ENCODE data around the gene MED29. TPM values are rescaled to one million over a fixed set of nuclear protein-coding genes. Genes with fewer than 3 reads are reported as not detected.

Gene MED29
- polyA plus RNA-seq, 2 of the 4 experiments (the other 2 are of a cell fraction), result 47.7 to 57.5 TPM

GRCh38 chr19:39372047-39372802, 19.0 kb upstream of the MED29 start:
- no peak for DNase-seq (ENCODE audit: low read depth in 1 of 2, low spot score in 1 of 2)
- FAIRE-seq, result peak; percentile 67

GRCh38 chr19:39372941-39373340, 18.2 kb upstream of the MED29 start:
- ATAC-seq (peak in 1 of 2 experiments; percentile 10; a peak in 2 of 6 replicates), FAIRE-seq (no peak), DNase-seq (ENCODE audit: low read depth in 1 of 2, low spot score in 1 of 2) (no peak)
- WGBS (ENCODE audit: missing lambda C conversion rate), result 93% methylated on average over 2 of the region's 2 CpGs
- Histone ChIP-seq H3K9me3 (no peaks in the 10 kb centered on the region), H3K4me3 (no peak overlapping the region), H3K4me1 (no peaks in the 10 kb centered on the region), H3K4me2 (no peak overlapping the region), H3K27ac (no peak overlapping the region)
- ChIA-PET POLR2A (no interaction called here), CTCF (interaction anchor here (1.5 to 2.7 kb wide), 6 partner anchors 10 to 39 kb away, joined by 6 to 11 read pairs (median 8); partner anchors contain the start of genes MED29, PAF1 and PLEKHG2)
- TF ChIP-seq BCL3 (IDR thresholded peaks at IDR 0.05), result no peak
- TF ChIP-seq, protein P1, sequence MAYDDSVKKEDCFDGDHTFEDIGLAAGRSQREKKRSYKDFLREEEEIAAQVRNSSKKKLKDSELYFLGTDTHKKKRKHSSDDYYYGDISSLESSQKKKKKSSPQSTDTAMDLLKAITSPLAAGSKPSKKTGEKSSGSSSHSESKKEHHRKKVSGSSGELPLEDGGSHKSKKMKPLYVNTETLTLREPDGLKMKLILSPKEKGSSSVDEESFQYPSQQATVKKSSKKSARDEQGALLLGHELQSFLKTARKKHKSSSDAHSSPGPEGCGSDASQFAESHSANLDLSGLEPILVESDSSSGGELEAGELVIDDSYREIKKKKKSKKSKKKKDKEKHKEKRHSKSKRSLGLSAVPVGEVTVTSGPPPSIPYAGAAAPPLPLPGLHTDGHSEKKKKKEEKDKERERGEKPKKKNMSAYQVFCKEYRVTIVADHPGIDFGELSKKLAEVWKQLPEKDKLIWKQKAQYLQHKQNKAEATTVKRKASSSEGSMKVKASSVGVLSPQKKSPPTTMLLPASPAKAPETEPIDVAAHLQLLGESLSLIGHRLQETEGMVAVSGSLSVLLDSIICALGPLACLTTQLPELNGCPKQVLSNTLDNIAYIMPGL (CRISPR knock-in tag; IDR thresholded peaks at IDR 0.05; ENCODE audit: borderline replicate concordance), result no peak
- no peak for TF ChIP-seq MYC (IDR thresholded peaks at IDR 0.05; ENCODE audit: borderline replicate concordance, low read length)
- TF ChIP-seq HOXA7 (CRISPR knock-in tag; IDR thresholded peaks at IDR 0.05), result no peak
- TF ChIP-seq, protein P2, sequence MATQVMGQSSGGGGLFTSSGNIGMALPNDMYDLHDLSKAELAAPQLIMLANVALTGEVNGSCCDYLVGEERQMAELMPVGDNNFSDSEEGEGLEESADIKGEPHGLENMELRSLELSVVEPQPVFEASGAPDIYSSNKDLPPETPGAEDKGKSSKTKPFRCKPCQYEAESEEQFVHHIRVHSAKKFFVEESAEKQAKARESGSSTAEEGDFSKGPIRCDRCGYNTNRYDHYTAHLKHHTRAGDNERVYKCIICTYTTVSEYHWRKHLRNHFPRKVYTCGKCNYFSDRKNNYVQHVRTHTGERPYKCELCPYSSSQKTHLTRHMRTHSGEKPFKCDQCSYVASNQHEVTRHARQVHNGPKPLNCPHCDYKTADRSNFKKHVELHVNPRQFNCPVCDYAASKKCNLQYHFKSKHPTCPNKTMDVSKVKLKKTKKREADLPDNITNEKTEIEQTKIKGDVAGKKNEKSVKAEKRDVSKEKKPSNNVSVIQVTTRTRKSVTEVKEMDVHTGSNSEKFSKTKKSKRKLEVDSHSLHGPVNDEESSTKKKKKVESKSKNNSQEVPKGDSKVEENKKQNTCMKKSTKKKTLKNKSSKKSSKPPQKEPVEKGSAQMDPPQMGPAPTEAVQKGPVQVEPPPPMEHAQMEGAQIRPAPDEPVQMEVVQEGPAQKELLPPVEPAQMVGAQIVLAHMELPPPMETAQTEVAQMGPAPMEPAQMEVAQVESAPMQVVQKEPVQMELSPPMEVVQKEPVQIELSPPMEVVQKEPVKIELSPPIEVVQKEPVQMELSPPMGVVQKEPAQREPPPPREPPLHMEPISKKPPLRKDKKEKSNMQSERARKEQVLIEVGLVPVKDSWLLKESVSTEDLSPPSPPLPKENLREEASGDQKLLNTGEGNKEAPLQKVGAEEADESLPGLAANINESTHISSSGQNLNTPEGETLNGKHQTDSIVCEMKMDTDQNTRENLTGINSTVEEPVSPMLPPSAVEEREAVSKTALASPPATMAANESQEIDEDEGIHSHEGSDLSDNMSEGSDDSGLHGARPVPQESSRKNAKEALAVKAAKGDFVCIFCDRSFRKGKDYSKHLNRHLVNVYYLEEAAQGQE (IDR thresholded peaks at IDR 0.05), result no peak
- no peak for TF ChIP-seq CBX2 (IDR thresholded peaks at IDR 0.05; ENCODE audit: borderline replicate concordance, low read depth)
- TF ChIP-seq RCOR1 (IDR thresholded peaks at IDR 0.05; ENCODE audit: low read depth, low read length), result no peak
- no peak for TF ChIP-seq PHF8 (IDR thresholded peaks at IDR 0.05; ENCODE audit: borderline replicate concordance, low read depth)
- TF ChIP-seq HEYL (CRISPR knock-in tag; IDR thresholded peaks at IDR 0.05), result no peak
- no peak for TF ChIP-seq HOXB5 (CRISPR knock-in tag; IDR thresholded peaks at IDR 0.05)

More at GRCh38 chr19:39372047-39372802, 19.0 kb upstream of the MED29 start:
- Histone ChIP-seq H3K9me3 (no peaks in the 10 kb centered on the region), H3K27ac (no peak overlapping the region), H3K4me1 (no peaks in the 10 kb centered on the region), H3K4me3 (no peak overlapping the region), H3K4me2 (no peak overlapping the region)
- 89% methylated on average over 8 of the region's 8 CpGs for WGBS (ENCODE audit: missing lambda C conversion rate)
- TF ChIP-seq RAD21 (conservative IDR thresholded peaks at IDR 0.05 in 1 of 2, IDR thresholded peaks at IDR 0.05 in 1 of 2), result no peak
- TF ChIP-seq SMC3 (IDR thresholded peaks at IDR 0.05), result no peak
- TF ChIP-seq ZFP36 (IDR thresholded peaks at IDR 0.05; ENCODE audit: borderline replicate concordance, partially characterized antibody), result no peak
- no peak for TF ChIP-seq HDAC2 (IDR thresholded peaks at IDR 0.05)
- TF ChIP-seq, protein P3, sequence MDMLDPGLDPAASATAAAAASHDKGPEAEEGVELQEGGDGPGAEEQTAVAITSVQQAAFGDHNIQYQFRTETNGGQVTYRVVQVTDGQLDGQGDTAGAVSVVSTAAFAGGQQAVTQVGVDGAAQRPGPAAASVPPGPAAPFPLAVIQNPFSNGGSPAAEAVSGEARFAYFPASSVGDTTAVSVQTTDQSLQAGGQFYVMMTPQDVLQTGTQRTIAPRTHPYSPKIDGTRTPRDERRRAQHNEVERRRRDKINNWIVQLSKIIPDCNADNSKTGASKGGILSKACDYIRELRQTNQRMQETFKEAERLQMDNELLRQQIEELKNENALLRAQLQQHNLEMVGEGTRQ (IDR thresholded peaks at IDR 0.05), result no peak
- TF ChIP-seq NFE2L2 (conservative IDR thresholded peaks at IDR 0.05; ENCODE audit: low read length), result no peak
- TF ChIP-seq, protein P4, sequence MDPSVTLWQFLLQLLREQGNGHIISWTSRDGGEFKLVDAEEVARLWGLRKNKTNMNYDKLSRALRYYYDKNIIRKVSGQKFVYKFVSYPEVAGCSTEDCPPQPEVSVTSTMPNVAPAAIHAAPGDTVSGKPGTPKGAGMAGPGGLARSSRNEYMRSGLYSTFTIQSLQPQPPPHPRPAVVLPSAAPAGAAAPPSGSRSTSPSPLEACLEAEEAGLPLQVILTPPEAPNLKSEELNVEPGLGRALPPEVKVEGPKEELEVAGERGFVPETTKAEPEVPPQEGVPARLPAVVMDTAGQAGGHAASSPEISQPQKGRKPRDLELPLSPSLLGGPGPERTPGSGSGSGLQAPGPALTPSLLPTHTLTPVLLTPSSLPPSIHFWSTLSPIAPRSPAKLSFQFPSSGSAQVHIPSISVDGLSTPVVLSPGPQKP (IDR thresholded peaks at IDR 0.05; ENCODE audit: low read depth, low read length), result no peak
- ChIA-PET CTCF (interaction anchor here (0.8 to 2.7 kb wide), 4 partner anchors 10 to 39 kb away, joined by 3 to 11 read pairs (median 6); no protein-coding TSS in a partner anchor), POLR2A (no interaction called here)
- no peak for ATAC-seq
